ENCODE data around the gene IFNAR1. TPM values are rescaled to one million over a fixed set of nuclear protein-coding genes. Genes with fewer than 3 reads are reported as not detected.

IFNAR1 gene
- total RNA-seq, 2 donors from 2014 or later: 11.7 to 16.9 TPM

GRCh38 chr21:33355355-33355754 lies 30.6 kb downstream of the IFNAR1 start:
- peaks cover 31% of the 10 kb centered on the region for H3K36me3 ChIP-seq (ENCODE audit: control insufficient read depth, insufficient read depth, low read length)
- H3K9ac ChIP-seq (ENCODE audit: extremely low read depth, low read length, poor library complexity, severe bottlenecking): no peak overlapping the region
- no peak overlapping the region for H3K27ac ChIP-seq (ENCODE audit: low read depth, low read length)
- no peak for DNase-seq
- WGBS, 2 experiments (ENCODE audit: insufficient coverage in 1 of 2, insufficient read length in 1 of 2): 73 to 93% methylated on average over 3 to 5 of the region's 6 CpGs
- Mint-ChIP-seq H3K27ac (no peak overlapping the region), H3K4me3 (no peak overlapping the region), H3K36me3 (ENCODE audit: low read depth) (peaks cover 31% of the 10 kb centered on the region), H3K9me3 (no peaks in the 10 kb centered on the region), H3K4me1 (no peaks in the 10 kb centered on the region), H3K27me3 (ENCODE audit: insufficient read depth) (no peaks in the 10 kb centered on the region)
- H3K4me3 ChIP-seq (ENCODE audit: low read length): no peak overlapping the region
- H3K27me3 ChIP-seq (ENCODE audit: control insufficient read depth, insufficient read depth, low read length, poor library complexity, severe bottlenecking): no peaks in the 10 kb centered on the region
- TF ChIP-seq CTCF (conservative IDR thresholded peaks at IDR 0.05): no peak
- no peaks in the 10 kb centered on the region for H3K9me3 ChIP-seq (ENCODE audit: control insufficient read depth, low read length)
- no peaks in the 10 kb centered on the region for H3K4me1 ChIP-seq (ENCODE audit: control insufficient read depth, insufficient read depth, low read length)

GRCh38 chr21:33355996-33356395 lies 31.2 kb downstream of the IFNAR1 start:
- H3K27me3 Mint-ChIP-seq (ENCODE audit: insufficient read depth): no peaks in the 10 kb centered on the region

GRCh38 chr21:33357177-33357576 lies 32.4 kb downstream of the IFNAR1 start:
- Histone ChIP-seq H3K9ac (ENCODE audit: extremely low read depth, low read length, poor library complexity, severe bottlenecking) (no peak overlapping the region), H3K36me3 (ENCODE audit: control insufficient read depth, insufficient read depth, low read length) (peaks cover 18% of the 10 kb centered on the region), H3K9me3 (ENCODE audit: control insufficient read depth, low read length) (no peaks in the 10 kb centered on the region), H3K27ac (ENCODE audit: low read depth, low read length) (no peak overlapping the region), H3K27me3 (ENCODE audit: control insufficient read depth, insufficient read depth, low read length, poor library complexity, severe bottlenecking) (no peaks in the 10 kb centered on the region), H3K4me1 (ENCODE audit: control insufficient read depth, insufficient read depth, low read length) (no peaks in the 10 kb centered on the region), H3K4me3 (ENCODE audit: low read length) (no peak overlapping the region)
- 95 to 97% methylated on average over 8 of the region's 8 CpGs for WGBS, 2 experiments (ENCODE audit: insufficient coverage in 1 of 2, insufficient read length in 1 of 2)
- no peak for DNase-seq
- peaks cover 25% of the 10 kb centered on the region for H3K36me3 Mint-ChIP-seq (ENCODE audit: low read depth)
- H3K9me3 Mint-ChIP-seq: no peaks in the 10 kb centered on the region
- H3K27ac Mint-ChIP-seq: no peak overlapping the region
- H3K27me3 Mint-ChIP-seq (ENCODE audit: insufficient read depth): no peaks in the 10 kb centered on the region
- peaks cover 8% of the 10 kb centered on the region for H3K4me1 Mint-ChIP-seq
- TF ChIP-seq CTCF (conservative IDR thresholded peaks at IDR 0.05): no peak
- H3K4me3 Mint-ChIP-seq: no peak overlapping the region

More at GRCh38 chr21:33355996-33356395, 31.2 kb downstream of the IFNAR1 start:
- WGBS, 2 experiments (ENCODE audit: insufficient coverage in 1 of 2, insufficient read length in 1 of 2): 95 to 96% methylated on average over 11 of the region's 11 CpGs
- Histone ChIP-seq H3K27ac (ENCODE audit: low read depth, low read length) (no peak overlapping the region), H3K9ac (ENCODE audit: extremely low read depth, low read length, poor library complexity, severe bottlenecking) (no peak overlapping the region), H3K36me3 (ENCODE audit: control insufficient read depth, insufficient read depth, low read length) (peaks cover 26% of the 10 kb centered on the region), H3K4me1 (ENCODE audit: control insufficient read depth, insufficient read depth, low read length) (no peaks in the 10 kb centered on the region), H3K4me3 (ENCODE audit: low read length) (no peak overlapping the region), H3K27me3 (ENCODE audit: control insufficient read depth, insufficient read depth, low read length, poor library complexity, severe bottlenecking) (no peaks in the 10 kb centered on the region), H3K9me3 (ENCODE audit: control insufficient read depth, low read length) (no peaks in the 10 kb centered on the region)
- Mint-ChIP-seq H3K36me3 (ENCODE audit: low read depth) (peaks cover 31% of the 10 kb centered on the region), H3K4me1 (peaks cover 4% of the 10 kb centered on the region), H3K9me3 (no peaks in the 10 kb centered on the region), H3K27ac (no peak overlapping the region), H3K4me3 (no peak overlapping the region)
- no peak for TF ChIP-seq CTCF (conservative IDR thresholded peaks at IDR 0.05)
- no peak for DNase-seq
